Panc1 (cell line): ENCODE data around the gene ZNF48. TPM values are rescaled to one million over a fixed set of nuclear protein-coding genes. Genes with fewer than 3 reads are reported as not detected.

ENCODE experiments used
- ATAC-seq: fragments of 200-7000 bp; cut with Tn5 transposase; 2 replicates; pipeline ENCODE4 v1.9.1; 2020; ENCODE audit warnings: mild to moderate bottlenecking, moderate library complexity
- BruUV-seq: library from RNA; stranded (reverse); fragments of 400-500 nt; replicated peaks from 2 replicates; lab custom pipeline; 2021; lab: Mats Ljungman, UMichigan
- CTCF ChIA-PET: fragments of 300-600 bp; sonication (Branson Sonifier 250); formaldehyde crosslinking; loops from one replicate; lab custom pipeline; 2022; ENCODE audit warnings: antibody characterized with exemption; lab: Charles Lee
- POLR2A ChIA-PET: fragments of 300-600 bp; sonication (Branson Sonifier 250); formaldehyde crosslinking; loops from one replicate; lab custom pipeline; 2022; ENCODE audit warnings: antibody characterized with exemption; lab: Charles Lee
- DNase-seq: peaks from one replicate; pipeline ENCODE4 v3.0.0-alpha.2; 2010; ENCODE audit warnings: low read depth, low spot score
- H3K27ac ChIP-seq: 2 replicates; pipeline ENCODE4 v1.5.1; 2011; ENCODE audit warnings: mild to moderate bottlenecking, low read length, inconsistent platforms
- H3K27me3 ChIP-seq: fragments of 200-500 bp; sonication (Bioruptor generic); 2 replicates; pipeline ENCODE4 v1.6.0; 2014; ENCODE audit warnings: low read length, inconsistent platforms; ENCODE audit not compliant: control insufficient read depth, insufficient read depth
- H3K36me3 ChIP-seq: fragments of 200-500 bp; sonication (Bioruptor generic); 2 replicates; pipeline ENCODE4 v1.5.1; 2014; ENCODE audit warnings: inconsistent platforms, mild to moderate bottlenecking, low read length, moderate library complexity; ENCODE audit not compliant: control insufficient read depth, insufficient read depth
- H3K4me1 ChIP-seq: 2 replicates; pipeline ENCODE4 v1.5.1; 2011; ENCODE audit warnings: inconsistent platforms, mild to moderate bottlenecking, low read length, moderate library complexity; ENCODE audit not compliant: control insufficient read depth, insufficient read depth
- H3K4me3 ChIP-seq, 2 experiments: 2 replicates each; pipeline ENCODE4 v1.5.1; 2011 to 2012; ENCODE audit warnings: low read depth in 2 of 2, low read length in 2 of 2, mild to moderate bottlenecking in 2 of 2, inconsistent platforms in 1 of 2, moderate library complexity in 1 of 2
- H3K9me3 ChIP-seq: fragments of 200-500 bp; sonication (Bioruptor generic); 2 replicates; pipeline ENCODE4 v1.5.1; 2014; ENCODE audit warnings: low read depth, mild to moderate bottlenecking, inconsistent platforms, low read length, moderate library complexity; ENCODE audit not compliant: control insufficient read depth, insufficient read depth
- CTCF ChIP-seq: fragments of 450-650 bp; IDR thresholded peaks from 2 replicates; pipeline ENCODE4 v1.5.1; 2017; ENCODE audit warnings: mild to moderate bottlenecking
- POLR2AphosphoS5 ChIP-seq: IDR thresholded peaks from 2 replicates; pipeline ENCODE4 v1.6.1; 2012; ENCODE audit warnings: mild to moderate bottlenecking, low read depth, low read length, moderate library complexity
- REST ChIP-seq, 2 experiments: IDR thresholded peaks; 2 replicates each; pipeline ENCODE4 v1.6.1; 2011 to 2012; ENCODE audit warnings: low read depth in 2 of 2, control low read depth in 1 of 2, low read length in 1 of 2, mild to moderate bottlenecking in 1 of 2, moderate library complexity in 1 of 2; ENCODE audit not compliant: insufficient read depth in 1 of 2
- SIN3A ChIP-seq: IDR thresholded peaks from 2 replicates; pipeline ENCODE4 v1.6.1; 2012; ENCODE audit warnings: low read depth, mild to moderate bottlenecking, low read length, moderate library complexity, borderline replicate concordance; ENCODE audit not compliant: insufficient read depth
- TCF7L2 ChIP-seq: IDR thresholded peaks from 2 replicates; pipeline ENCODE4 v1.6.1; 2011; ENCODE audit warnings: mild to moderate bottlenecking, low read depth, low read length, inconsistent platforms
- in situ Hi-C: cut with HindIII; loops from 2 replicates; pipeline ENCODE4 v1.10.0; 2016; ENCODE audit warnings: low sequenced_read_pairs, low pct_unique_long_range_greater_than_20kb
- intact Hi-C: fragments of 100-400 bp; cut with micrococcal nuclease; formaldehyde crosslinking; loops from one replicate; pipeline ENCODE4 v1.10.0; 2022; ENCODE audit not compliant: unreplicated experiment
- total RNA-seq: library from RNA; stranded (reverse); gene quantifications from one replicate; pipeline ENCODE4 v1.2.1, GENCODE V29; 2021; ENCODE audit not compliant: unreplicated experiment

ZNF48 gene
- total RNA-seq, 1 experiment from 2014 or later, result 16.6 TPM

- intact Hi-C loops, result no loop called here
- peak; percentile 80 for ATAC-seq
- in situ Hi-C loops, result no loop called here
- ChIA-PET POLR2A (no interaction called here), CTCF (interaction anchor here (0.5 to 1.4 kb wide), 8 partner anchors 9 to 318 kb away, joined by 3 to 5 read pairs (median 3); partner anchors contain the start of gene TBX6)
- no TSS peak for BruUV-seq
- H3K27me3 ChIP-seq, result no peaks in the 10 kb centered on the region
- peak; percentile 64 for DNase-seq
- H3K27ac ChIP-seq, result peak overlapping the region; percentile 51
- no peaks in the 10 kb centered on the region for H3K36me3 ChIP-seq
- H3K4me3 ChIP-seq, result no peak overlapping the region
- H3K9me3 ChIP-seq, result no peaks in the 10 kb centered on the region
- no peak; the same call in 1 of the 2 replicates for TF ChIP-seq POLR2AphosphoS5
- TF ChIP-seq TCF7L2, result no peak
- peak; percentile 96 for TF ChIP-seq CTCF
- no peak for TF ChIP-seq REST (IDR thresholded peaks at IDR 0.05; ENCODE audit: insufficient read depth in 1 of 2, low read depth in 2 of 2, low read length in 1 of 2)
- no peak for TF ChIP-seq SIN3A
- peaks cover 12% of the 10 kb centered on the region; the same call in 1 of the 2 replicates for H3K4me1 ChIP-seq
Observed at GRCh38 chr16:30409125-30410060, 14.2 kb downstream of the ZNF48 start.

GRCh38 chr16:30413112-30413806 is 18.0 kb downstream of the ZNF48 start:
- TF ChIP-seq REST (IDR thresholded peaks at IDR 0.05; ENCODE audit: insufficient read depth in 1 of 2, low read depth in 2 of 2, low read length in 1 of 2), result no peak
- TF ChIP-seq POLR2AphosphoS5, result no peak
- TF ChIP-seq TCF7L2, result no peak
- TF ChIP-seq SIN3A, result no peak
- no peak for TF ChIP-seq CTCF
- POLR2A ChIA-PET, result no interaction called here
- in situ Hi-C loops (no loop called here), intact Hi-C loops (no loop called here)
- ATAC-seq, result no peak
- Histone ChIP-seq H3K9me3 (no peaks in the 10 kb centered on the region), H3K4me1 (peaks cover 16% of the 10 kb centered on the region), H3K27ac (no peak overlapping the region), H3K36me3 (no peaks in the 10 kb centered on the region), H3K4me3 (no peak overlapping the region), H3K27me3 (no peaks in the 10 kb centered on the region)
- BruUV-seq, result no TSS peak
- CTCF ChIA-PET, result no interaction called here
- no peak for DNase-seq
